Ovary (tissue), 9 donors: ENCODE data around the gene ASCL3. TPM values are rescaled to one million over a fixed set of nuclear protein-coding genes. Genes with fewer than 3 reads are reported as not detected.

Experiments
- DNase-seq, 5 donors: peaks; one replicate each; pipeline ENCODE4 v3.0.0-alpha.2; 2019 to 2020
- H3K27ac ChIP-seq, 2 donors: fragments of 200-600 bp; one replicate each; pipeline versions ENCODE4 v1.5.1 to v1.8.0; 2019 to 2022
- H3K27me3 ChIP-seq: fragments of 200-600 bp; one replicate; pipeline ENCODE4 v1.8.0; 2022
- H3K36me3 ChIP-seq: fragments of 200-600 bp; sonication (generic); one replicate; pipeline ENCODE4 v1.5.1; 2019
- H3K4me1 ChIP-seq: one replicate; pipeline ENCODE4 v1.8.1; 2013; ENCODE audit warnings: mild to moderate bottlenecking, moderate library complexity; ENCODE audit not compliant: insufficient read depth
- H3K4me3 ChIP-seq: fragments of 200-600 bp; sonication (generic); one replicate; pipeline ENCODE4 v1.5.1; 2017
- H3K9me3 ChIP-seq, 2 donors: fragments of 200-600 bp in 1 of 2; sonication (generic) in 1 of 2; one replicate each; pipeline versions ENCODE4 v1.5.1 to v1.8.1; 2013 to 2019; ENCODE audit warnings: mild to moderate bottlenecking in 1 of 2, moderate library complexity in 1 of 2
- CTCF ChIP-seq, 3 donors: fragments of 450-650 bp in 2 of 3; fragments of 200-600 bp in 1 of 3; IDR thresholded peaks; one replicate each; pipeline versions ENCODE4 v1.5.1 to v1.8.0; 2016 to 2022; ENCODE audit warnings: antibody characterized with exemption in 3 of 3, mild to moderate bottlenecking in 1 of 3
- EP300 ChIP-seq: sonication (generic); formaldehyde crosslinking; IDR thresholded peaks from one replicate; pipeline ENCODE4 v1.6.1; 2017; ENCODE audit warnings: antibody characterized with exemption
- POLR2A ChIP-seq: fragments of 450-650 bp; IDR thresholded peaks from one replicate; pipeline ENCODE4 v1.6.1; 2017; ENCODE audit warnings: antibody characterized with exemption, mild to moderate bottlenecking, moderate library complexity
- WGBS, 3 donors: extraction: QIAGEN DNeasy Blood & Tissue Kit in 1 of 3; methylation state at CpG; one replicate each; pipeline versions ENCODE4 v1.1.5 to v1.1.7; 2013 to 2017; 5-methylcytosine and 5-hydroxymethylcytosine counted together
- intact Hi-C, 4 donors: fragments of 100-400 bp; cut with DNase I; formaldehyde crosslinking; loops; one replicate each; pipeline versions ENCODE4 v1.11.0 to v1.15.1; 2022 to 2023
- polyA plus RNA-seq, 2 donors: library from polyadenylated mRNA; stranded (reverse); fragments of 200-250 nt in 1 of 2; fragments of 350-450 nt in 1 of 2; fragmentation: Illumina TruSeq in 1 of 2; extraction: RNeasy Lipid Tissue Mini Kit (QIAGEN cat#74804) in 1 of 2; gene quantifications; one replicate each; pipeline ENCODE4 v1.2.3, GENCODE V29; 2013 to 2014
- total RNA-seq, 7 donors: library from RNA; depleted of rRNA in 2 of 7; stranded (reverse); fragments of >200 nt in 2 of 7; fragmentation: NEBNext Ultra II Directional in 3 of 7; extraction: Animal tissue kit (Norgen Biotek cat#: 25700) in 3 of 7; gene quantifications; one replicate each; pipeline versions ENCODE4 v1.1.0 to v1.2.4, GENCODE V29; 2016 to 2023
- donor health status: DM: no; HTN: no; CAD: no; lungs with moderate emphysema.
- donor health status: DM: no; HTN: no; CAD: no.
- donor health status: Bipolar disorder and iron deficiency.
- donor health status: DM: yes; HTN: yes; CAD: no.
- donor health status: DM: no; HTN: no; CAD: no.
- donor health status: DM: yes; HTN: yes; CAD: no.

Gene ASCL3
- total and polyA plus RNA-seq, 9 donors, result not detected

GRCh38 chr11:8971924-8972316 lies 29.1 kb upstream of the ASCL3 start:
- Histone ChIP-seq H3K4me1 (no peaks in the 10 kb centered on the region), H3K4me3 (no peak overlapping the region), H3K27me3 (no peaks in the 10 kb centered on the region), H3K9me3 (no peaks in the 10 kb centered on the region), H3K36me3 (no peaks in the 10 kb centered on the region), H3K27ac (no peak overlapping the region)
- WGBS, 3 donors, result 38 to 72% (median 56%) methylated on average over 1 of the region's 1 CpG
- TF ChIP-seq CTCF (IDR thresholded peaks at IDR 0.05), result no peak
- TF ChIP-seq POLR2A, result no peak
- no peak for TF ChIP-seq EP300
- DNase-seq, result no peak
- intact Hi-C loops, result loop anchor here in 1 of 4 donors (5.0 kb wide), 1 partner anchor 165 kb away; no protein-coding TSS in a partner anchor

GRCh38 chr11:8971196-8971923 lies 28.5 kb upstream of the ASCL3 start:
- Histone ChIP-seq H3K36me3 (no peaks in the 10 kb centered on the region), H3K4me1 (no peaks in the 10 kb centered on the region), H3K27ac (no peak overlapping the region), H3K27me3 (no peaks in the 10 kb centered on the region), H3K9me3 (no peaks in the 10 kb centered on the region), H3K4me3 (no peak overlapping the region)
- no peak for DNase-seq
- TF ChIP-seq POLR2A (no peak), EP300 (no peak), CTCF (IDR thresholded peaks at IDR 0.05) (no peak)
- intact Hi-C loops, result loop anchor here in 1 of 4 donors (5.0 kb wide), 1 partner anchor 166 kb away; no protein-coding TSS in a partner anchor
- WGBS, 3 donors, result 71 to 80% (median 75%) methylated on average over 2 of the region's 2 CpGs

- Histone ChIP-seq H3K27ac (no peak overlapping the region), H3K27me3 (no peaks in the 10 kb centered on the region), H3K9me3 (no peaks in the 10 kb centered on the region), H3K4me3 (no peak overlapping the region), H3K36me3 (no peaks in the 10 kb centered on the region), H3K4me1 (peaks cover 5% of the 10 kb centered on the region)
- intact Hi-C loops, result loop anchor here in 1 of 4 donors (10.0 kb wide), 2 partner anchors 272 to 742 kb away; no protein-coding TSS in a partner anchor
- TF ChIP-seq CTCF (IDR thresholded peaks at IDR 0.05) (no peak), POLR2A (no peak), EP300 (no peak)
- WGBS, 3 donors, result 82 to 85% (median 83%) methylated on average over 8 of the region's 8 CpGs
- no peak for DNase-seq
These were observed 24.4 kb upstream of the ASCL3 start for GRCh38 chr11:8967184-8967583.

GRCh38 chr11:8964324-8965320 lies 21.8 kb upstream of the ASCL3 start, which contains the start of gene TMEM9B:
Gene TMEM9B, minus strand, starts transcription at chr11:8964442. Its CDS starts 129 bp downstream, at chr11:8964313.
- 1% methylated on average over 59 to 67 of the region's 67 CpGs for WGBS, 3 donors
- H3K27me3 ChIP-seq, result no peaks in the 10 kb centered on the region
- no peaks in the 10 kb centered on the region for H3K36me3 ChIP-seq
- peaks cover 5% of the 10 kb centered on the region for H3K4me1 ChIP-seq
- DNase-seq, result peak; percentile 85 to 92 (median 87)
- H3K27ac ChIP-seq, result peak within 1 kb of the TSS; percentile 58 to 83
- peak within 1 kb of the TSS; percentile 88 for H3K4me3 ChIP-seq
- TF ChIP-seq POLR2A, result peak; percentile 86
- TF ChIP-seq CTCF (IDR thresholded peaks at IDR 0.05), result no peak
- TF ChIP-seq EP300, result no peak
- intact Hi-C loops, result loop anchor here in 2 of 4 donors (5.0 to 10.0 kb wide), 3 partner anchors 157 to 740 kb away; no protein-coding TSS in a partner anchor
- H3K9me3 ChIP-seq, result no peaks in the 10 kb centered on the region
